ENCODE measurements around the gene SLC17A7. TPM values are rescaled to one million over a fixed set of nuclear protein-coding genes. Genes with fewer than 3 reads are reported as not detected.

Gene SLC17A7
- total and polyA plus RNA-seq, 2 of the 8 experiments (the other 6 are each of a cell fraction or from before 2014, with no cell fraction given), result 2.7 to 3.0 TPM

DNA sequence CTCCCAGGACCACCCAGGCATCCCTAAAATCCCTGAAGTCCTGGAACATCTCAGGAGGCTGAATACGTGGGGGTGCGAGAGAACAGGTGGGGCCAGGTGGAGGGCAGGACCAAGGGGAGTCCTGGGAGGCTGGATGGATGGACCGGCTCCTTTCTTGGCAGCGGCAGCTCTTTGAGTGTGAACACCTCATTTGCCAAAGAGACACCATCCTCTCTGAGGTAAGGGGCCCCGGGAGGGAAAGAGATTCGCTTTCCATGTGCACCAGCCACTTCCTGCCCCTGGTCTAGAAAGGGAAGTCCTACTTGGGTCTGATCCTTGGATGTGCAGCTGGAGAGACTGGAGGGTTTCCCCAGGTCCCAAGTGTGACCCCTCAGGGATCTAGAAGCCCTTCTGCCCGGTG, 34.2 kb downstream of the SLC17A7 start (continued):
- TF ChIP-seq CHD7 (IDR thresholded peaks at IDR 0.05; ENCODE audit: insufficient replicate concordance, low read length) (no peak), POLR2A (IDR thresholded peaks at IDR 0.05; ENCODE audit: control extremely low read depth in 1 of 2, low read depth in 2 of 2, low read length in 2 of 2) (no peak), CEBPB (IDR thresholded peaks at IDR 0.05; ENCODE audit: low read depth, low read length) (no peak), TAF7 (optimal IDR thresholded peaks at IDR 0.05; ENCODE audit: borderline replicate concordance, low read depth, low read length) (no peak), RBBP5 (IDR thresholded peaks at IDR 0.05; ENCODE audit: borderline replicate concordance, low read depth, low read length) (no peak), RAD21 (IDR thresholded peaks at IDR 0.05 in 1 of 2, conservative IDR thresholded peaks at IDR 0.05 in 1 of 2; ENCODE audit: low read depth in 2 of 2, low read length in 2 of 2) (no peak), CREB1 (IDR thresholded peaks at IDR 0.05) (no peak), FOSL1 (IDR thresholded peaks at IDR 0.05; ENCODE audit: insufficient read depth, low read depth, low read length) (no peak), SIN3A (conservative IDR thresholded peaks at IDR 0.05 in 1 of 2, IDR thresholded peaks at IDR 0.05 in 1 of 2; ENCODE audit: low read depth in 1 of 2, low read length in 2 of 2) (no peak), POLR2AphosphoS5 (IDR thresholded peaks at IDR 0.05; ENCODE audit: low read depth, low read length) (no peak), PHF8 (conservative IDR thresholded peaks at IDR 0.05; ENCODE audit: low read depth, low read length) (no peak), NANOG (IDR thresholded peaks at IDR 0.05; ENCODE audit: insufficient read depth, low read depth, low read length, poor library complexity, severe bottlenecking) (no peak)
